GM06990 (cell line): Measurements from ENCODE around the gene OMD.

Source experiments
- DNase-seq: peaks from one replicate; pipeline ENCODE4 v3.0.0-alpha.2; 2011; ENCODE audit not compliant: insufficient read length; ENCODE audit errors: extremely low read depth
- H3K27me3 ChIP-seq: replicated peaks from 2 replicates; pipeline ENCODE4 v1.6.0; 2011; ENCODE audit warnings: low read length; ENCODE audit not compliant: control insufficient read depth, insufficient read depth
- H3K36me3 ChIP-seq: 2 replicates; pipeline ENCODE4 v1.5.1; 2011; ENCODE audit warnings: low read length; ENCODE audit not compliant: control insufficient read depth, insufficient read depth
- H3K4me3 ChIP-seq: replicated peaks from 2 replicates; pipeline ENCODE4 v1.5.1; 2011; ENCODE audit warnings: low read depth, mild to moderate bottlenecking, control low read depth, low read length
- TF ChIP-seq, protein P1 (sequence below): IDR thresholded peaks from 2 replicates; pipeline ENCODE4 v1.5.1; 2011; ENCODE audit warnings: low read length, control low read depth, mild to moderate bottlenecking, inconsistent platforms; ENCODE audit not compliant: insufficient read depth, poor library complexity, severe bottlenecking

Gene OMD

DNA sequence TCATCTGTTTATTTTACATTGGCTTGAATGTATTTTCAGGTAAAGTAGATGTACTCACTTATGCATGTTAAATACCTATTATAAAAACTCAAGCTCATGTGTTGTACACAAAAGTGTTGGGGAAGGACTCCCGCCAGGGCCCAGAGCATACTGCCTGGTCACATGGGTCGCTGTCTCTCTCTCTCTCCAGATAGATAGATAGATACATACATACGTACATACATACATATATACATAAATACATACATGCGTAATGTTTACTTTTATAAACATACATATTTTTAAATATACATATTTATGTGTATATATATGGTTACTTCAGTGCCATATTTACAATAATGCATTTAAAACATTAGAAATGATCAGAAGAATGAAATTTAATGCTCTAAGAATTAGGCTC is 33.3 kb upstream of the OMD start:
- no peak overlapping the region for H3K4me3 ChIP-seq
- no peaks in the 10 kb centered on the region for H3K27me3 ChIP-seq
- no peak for DNase-seq
- no peaks in the 10 kb centered on the region for H3K36me3 ChIP-seq
- TF ChIP-seq, protein P1, sequence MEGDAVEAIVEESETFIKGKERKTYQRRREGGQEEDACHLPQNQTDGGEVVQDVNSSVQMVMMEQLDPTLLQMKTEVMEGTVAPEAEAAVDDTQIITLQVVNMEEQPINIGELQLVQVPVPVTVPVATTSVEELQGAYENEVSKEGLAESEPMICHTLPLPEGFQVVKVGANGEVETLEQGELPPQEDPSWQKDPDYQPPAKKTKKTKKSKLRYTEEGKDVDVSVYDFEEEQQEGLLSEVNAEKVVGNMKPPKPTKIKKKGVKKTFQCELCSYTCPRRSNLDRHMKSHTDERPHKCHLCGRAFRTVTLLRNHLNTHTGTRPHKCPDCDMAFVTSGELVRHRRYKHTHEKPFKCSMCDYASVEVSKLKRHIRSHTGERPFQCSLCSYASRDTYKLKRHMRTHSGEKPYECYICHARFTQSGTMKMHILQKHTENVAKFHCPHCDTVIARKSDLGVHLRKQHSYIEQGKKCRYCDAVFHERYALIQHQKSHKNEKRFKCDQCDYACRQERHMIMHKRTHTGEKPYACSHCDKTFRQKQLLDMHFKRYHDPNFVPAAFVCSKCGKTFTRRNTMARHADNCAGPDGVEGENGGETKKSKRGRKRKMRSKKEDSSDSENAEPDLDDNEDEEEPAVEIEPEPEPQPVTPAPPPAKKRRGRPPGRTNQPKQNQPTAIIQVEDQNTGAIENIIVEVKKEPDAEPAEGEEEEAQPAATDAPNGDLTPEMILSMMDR, result no peak

- H3K36me3 ChIP-seq, result no peaks in the 10 kb centered on the region
- TF ChIP-seq, protein P1, result peak; percentile 49
- H3K27me3 ChIP-seq, result no peaks in the 10 kb centered on the region
- H3K4me3 ChIP-seq, result no peak overlapping the region
- no peak for DNase-seq
Measured at GRCh38 chr9:92455217-92455616, 30.9 kb upstream of the OMD start.

DNA sequence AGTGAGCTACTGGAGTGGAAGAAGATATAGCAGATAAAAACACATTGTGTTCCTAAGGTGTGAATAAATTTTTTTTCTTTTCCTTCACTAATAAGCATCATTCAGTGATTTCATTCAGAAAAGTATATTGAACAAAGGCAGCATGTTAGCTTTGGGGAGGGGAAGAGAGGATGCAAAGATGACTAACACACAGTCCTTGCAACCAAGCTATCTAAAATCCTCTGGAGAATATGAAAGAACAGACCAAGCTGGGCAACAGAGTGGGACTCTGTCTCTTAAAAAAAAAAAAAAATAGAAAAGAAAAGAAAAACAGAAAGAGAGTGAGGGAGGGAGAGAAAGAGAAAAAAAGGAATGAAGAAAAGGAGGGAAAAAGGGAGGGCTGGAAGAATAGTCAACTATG is 22.3 kb upstream of the OMD start:
- Histone ChIP-seq H3K36me3 (no peaks in the 10 kb centered on the region), H3K27me3 (no peaks in the 10 kb centered on the region), H3K4me3 (no peak overlapping the region)
- DNase-seq, result no peak
- TF ChIP-seq, protein P1, result no peak

DNA sequence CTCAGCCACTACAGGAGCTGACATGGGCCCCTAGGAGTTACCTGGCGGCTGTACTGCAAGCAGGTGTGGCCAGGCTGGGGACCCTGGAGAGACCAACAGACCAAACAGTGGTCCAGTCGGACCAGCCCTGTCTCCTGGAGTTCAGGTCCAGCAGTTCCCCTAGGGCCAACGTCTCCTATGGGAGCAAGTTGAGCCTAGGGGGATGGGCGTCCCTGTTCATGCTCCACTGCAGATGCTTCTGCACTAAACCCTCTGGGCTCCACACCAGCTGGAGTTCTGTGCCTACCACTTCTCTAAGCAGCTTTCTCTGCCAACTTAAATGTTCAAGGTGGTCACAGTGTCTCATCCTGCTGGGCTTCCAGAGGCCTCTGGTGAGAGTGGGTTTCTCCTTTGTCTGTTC is 20.6 kb upstream of the OMD start:
- TF ChIP-seq, protein P1, result no peak
- H3K4me3 ChIP-seq, result no peak overlapping the region
- no peaks in the 10 kb centered on the region for H3K27me3 ChIP-seq
- DNase-seq, result no peak
- no peaks in the 10 kb centered on the region for H3K36me3 ChIP-seq

DNA sequence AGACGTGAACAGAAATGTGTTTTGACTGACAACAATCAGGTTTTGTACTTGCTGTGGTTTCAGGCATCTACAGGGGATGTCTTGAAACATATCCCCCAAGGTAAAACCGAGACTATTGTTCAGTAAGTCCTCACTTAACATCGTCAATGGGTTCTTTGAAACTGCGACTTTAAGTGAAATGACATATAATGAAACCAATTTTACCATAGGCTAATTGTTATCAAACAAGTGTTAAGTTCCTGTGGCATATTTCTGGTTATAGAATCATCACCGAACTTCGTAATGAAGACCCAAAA is 16.4 kb upstream of the OMD start:
- TF ChIP-seq, protein P1, result no peak
- H3K4me3 ChIP-seq, result no peak overlapping the region
- no peaks in the 10 kb centered on the region for H3K36me3 ChIP-seq
- DNase-seq, result peak; percentile 58
- H3K27me3 ChIP-seq, result no peaks in the 10 kb centered on the region

GRCh38 chr9:92439921-92440750 is 15.9 kb upstream of the OMD start:
- Histone ChIP-seq H3K27me3 (no peaks in the 10 kb centered on the region), H3K36me3 (no peaks in the 10 kb centered on the region), H3K4me3 (no peak overlapping the region)
- no peak for DNase-seq
- TF ChIP-seq, protein P1, result no peak
